ENCODE measurements around the gene FZR1. TPM values are rescaled to one million over a fixed set of nuclear protein-coding genes. Genes with fewer than 3 reads are reported as not detected.

Gene FZR1
- total RNA-seq, 1 donor: 30.2 TPM

- no peak for DNase-seq (ENCODE audit: low read depth)
- H3K4me3 ChIP-seq (ENCODE audit: low read depth, low read length): no peak overlapping the region
- no peak for TF ChIP-seq CTCF (IDR thresholded peaks at IDR 0.05; ENCODE audit: insufficient read depth, low read length)
These were observed 26.8 kb upstream of the FZR1 start for GRCh38 chr19:3479177-3479833.

GRCh38 chr19:3479834-3480215, 26.3 kb upstream of the FZR1 start:
- no peak for DNase-seq (ENCODE audit: low read depth)
- TF ChIP-seq CTCF (IDR thresholded peaks at IDR 0.05; ENCODE audit: insufficient read depth, low read length): no peak
- H3K4me3 ChIP-seq (ENCODE audit: low read depth, low read length): no peak overlapping the region

GRCh38 chr19:3480383-3481091, 25.6 kb upstream of the FZR1 start, which contains the start of gene SMIM24:
Gene SMIM24 (minus strand): TSS chr19:3480525. CDS start chr19:3480463, 62 bp downstream.
- no peak for DNase-seq (ENCODE audit: low read depth)
- no peak within 1 kb of the TSS for H3K4me3 ChIP-seq (ENCODE audit: low read depth, low read length)
- TF ChIP-seq CTCF (IDR thresholded peaks at IDR 0.05; ENCODE audit: insufficient read depth, low read length): no peak

GRCh38 chr19:3481241-3482090, 24.6 kb upstream of the FZR1 start:
- H3K4me3 ChIP-seq (ENCODE audit: low read depth, low read length): no peak overlapping the region
- DNase-seq (ENCODE audit: low read depth): no peak
- TF ChIP-seq CTCF (IDR thresholded peaks at IDR 0.05; ENCODE audit: insufficient read depth, low read length): no peak

- no peak overlapping the region for H3K4me3 ChIP-seq (ENCODE audit: low read depth, low read length)
- DNase-seq (ENCODE audit: low read depth): no peak
- no peak for TF ChIP-seq CTCF (IDR thresholded peaks at IDR 0.05; ENCODE audit: insufficient read depth, low read length)
These were observed 23.4 kb upstream of the FZR1 start for GRCh38 chr19:3482507-3483225.

GRCh38 chr19:3483226-3483628, 22.9 kb upstream of the FZR1 start, which contains the start of gene SMIM44:
Gene SMIM44 (minus strand): TSS chr19:3483441. CDS start chr19:3483403, 38 bp downstream.
- no peak for TF ChIP-seq CTCF (IDR thresholded peaks at IDR 0.05; ENCODE audit: insufficient read depth, low read length)
- H3K4me3 ChIP-seq (ENCODE audit: low read depth, low read length): no peak within 1 kb of the TSS
- DNase-seq (ENCODE audit: low read depth): no peak
